DND-41 (cell line): Measurements from ENCODE around the gene AUH.

ENCODE experiments used
- ATAC-seq: fragments of 200-7000 bp; cut with Tn5 transposase; 3 replicates; pipeline ENCODE4 v1.9.1; 2021; ENCODE audit warnings: low read depth; ENCODE audit not compliant: insufficient read depth
- DNase-seq: peaks from one replicate; pipeline ENCODE4 v3.0.0-alpha.2; 2020
- H2AFZ ChIP-seq: 2 replicates; pipeline ENCODE4 v1.6.0; 2012; ENCODE audit warnings: low read depth, low read length
- H3K27ac ChIP-seq: 2 replicates; pipeline ENCODE4 v1.5.1; 2012; ENCODE audit warnings: low read length, inconsistent platforms
- H3K27me3 ChIP-seq: fragments of 200-600 bp; sonication (generic); 2 replicates; pipeline ENCODE4 v1.6.0; 2012; ENCODE audit warnings: low read length, mild to moderate bottlenecking, inconsistent platforms; ENCODE audit not compliant: insufficient read depth, poor library complexity
- H3K36me3 ChIP-seq: 2 replicates; pipeline ENCODE4 v1.5.1; 2012; ENCODE audit warnings: low read length, inconsistent platforms; ENCODE audit not compliant: insufficient read depth
- H3K4me1 ChIP-seq: 2 replicates; pipeline ENCODE4 v1.5.1; 2012; ENCODE audit warnings: mild to moderate bottlenecking, low read length; ENCODE audit not compliant: insufficient read depth
- H3K4me2 ChIP-seq: 2 replicates; pipeline ENCODE4 v1.6.0; 2012; ENCODE audit warnings: mild to moderate bottlenecking, moderate library complexity, low read length, inconsistent platforms; ENCODE audit not compliant: insufficient read depth
- H3K4me3 ChIP-seq, 2 experiments: fragments of 200-600 bp in 1 of 2; shearing (Covaris generic) in 1 of 2; 2 replicates each; pipeline ENCODE4 v1.5.1; 2012 to 2016; ENCODE audit warnings: inconsistent platforms in 2 of 2, low read length in 2 of 2, mild to moderate bottlenecking in 2 of 2, low read depth in 1 of 2, moderate library complexity in 1 of 2
- H3K79me2 ChIP-seq: 2 replicates; pipeline ENCODE4 v1.6.0; 2012; ENCODE audit warnings: low read length, inconsistent platforms; ENCODE audit not compliant: insufficient read depth
- H3K9ac ChIP-seq: 2 replicates; pipeline ENCODE4 v1.6.0; 2012; ENCODE audit warnings: low read depth, mild to moderate bottlenecking, inconsistent platforms, low read length, moderate library complexity
- H3K9me3 ChIP-seq: 2 replicates; pipeline ENCODE4 v1.5.1; 2012; ENCODE audit warnings: low read length, moderate library complexity, mild to moderate bottlenecking, inconsistent platforms; ENCODE audit not compliant: insufficient read depth, severe bottlenecking
- H4K20me1 ChIP-seq: 2 replicates; pipeline ENCODE4 v1.6.0; 2012; ENCODE audit warnings: low read length; ENCODE audit not compliant: insufficient read depth
- EZH2 ChIP-seq: IDR thresholded peaks from 3 replicates; pipeline ENCODE4 v1.6.1; 2012; ENCODE audit warnings: borderline replicate concordance, low read depth, mild to moderate bottlenecking, moderate library complexity, low read length, inconsistent platforms; ENCODE audit not compliant: severe bottlenecking
- TF ChIP-seq, protein P1 (sequence below): IDR thresholded peaks from 2 replicates; pipeline ENCODE4 v1.5.1; 2012; ENCODE audit warnings: borderline replicate concordance, low read length, moderate library complexity, mild to moderate bottlenecking; ENCODE audit not compliant: poor library complexity, severe bottlenecking; ENCODE audit errors: extremely low read depth

The AUH gene

DNA sequence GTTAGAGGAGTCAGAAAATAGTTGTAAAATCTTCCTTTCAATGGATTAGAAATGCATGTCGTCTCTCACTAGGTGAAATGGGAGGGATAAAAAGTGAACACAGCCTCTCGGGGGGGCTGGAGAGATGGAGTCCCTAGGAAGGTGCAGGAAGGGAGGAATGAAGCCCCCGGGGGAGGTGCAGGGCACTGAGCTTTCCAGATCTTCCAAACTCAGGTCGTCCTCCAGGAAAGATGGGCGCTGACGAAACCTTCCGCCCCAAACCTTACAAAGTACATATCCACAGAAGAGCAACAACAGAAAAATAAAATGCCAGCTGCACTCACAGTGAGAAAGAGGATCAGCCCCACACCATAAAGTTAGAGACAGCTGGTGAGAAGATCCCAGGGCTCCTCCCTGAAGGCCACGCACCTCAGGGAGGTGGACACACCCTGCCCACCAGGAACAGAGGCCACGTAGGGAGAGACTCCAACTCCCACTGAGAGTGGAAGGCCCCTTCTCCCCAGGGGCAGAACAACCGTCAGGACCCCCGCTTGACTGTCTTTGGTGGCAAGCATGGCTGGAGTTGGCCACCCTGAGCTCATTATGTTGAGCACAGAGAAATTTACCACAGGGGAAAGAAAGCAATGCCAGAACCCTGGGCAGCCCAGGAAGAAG is 174.3 kb downstream of the AUH start:
- Histone ChIP-seq H3K27me3 (no peaks in the 10 kb centered on the region), H3K79me2 (no peaks in the 10 kb centered on the region), H3K4me1 (peaks cover 7% of the 10 kb centered on the region), H3K27ac (no peak overlapping the region), H3K36me3 (no peaks in the 10 kb centered on the region), H4K20me1 (no peaks in the 10 kb centered on the region), H3K9me3 (no peaks in the 10 kb centered on the region), H3K9ac (no peak overlapping the region), H3K4me2 (no peak overlapping the region), H3K4me3 (no peak overlapping the region), H2AFZ (no peak overlapping the region)
- TF ChIP-seq EZH2 = no peak
- no peak for DNase-seq
- no peak for ATAC-seq

DNA sequence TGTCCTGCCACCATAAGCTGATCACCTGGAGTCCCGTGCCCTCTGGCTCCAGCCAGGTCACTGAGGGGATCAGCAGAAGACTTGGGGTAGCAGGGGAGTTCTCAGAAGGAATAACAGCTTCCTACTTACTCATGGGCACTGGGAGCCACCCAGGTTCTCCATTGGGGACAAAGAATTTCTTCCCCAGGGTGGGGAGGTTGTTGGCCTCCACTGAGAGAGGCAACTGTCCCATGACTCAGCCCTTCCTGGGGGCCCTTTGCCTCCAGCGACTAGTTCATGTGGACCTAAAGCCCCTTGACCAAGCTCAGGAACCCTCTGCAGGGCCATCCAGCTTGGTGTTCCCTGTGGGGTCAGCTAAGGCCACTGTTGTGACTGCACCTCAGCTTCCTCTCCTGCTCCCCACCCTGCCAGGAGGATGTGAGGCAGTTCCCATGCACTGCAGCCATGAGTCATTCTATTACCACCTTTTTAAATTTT is 175.0 kb downstream of the AUH start:
- H3K4me2 ChIP-seq = no peak overlapping the region
- no peak overlapping the region for H2AFZ ChIP-seq
- no peak for DNase-seq

DNA sequence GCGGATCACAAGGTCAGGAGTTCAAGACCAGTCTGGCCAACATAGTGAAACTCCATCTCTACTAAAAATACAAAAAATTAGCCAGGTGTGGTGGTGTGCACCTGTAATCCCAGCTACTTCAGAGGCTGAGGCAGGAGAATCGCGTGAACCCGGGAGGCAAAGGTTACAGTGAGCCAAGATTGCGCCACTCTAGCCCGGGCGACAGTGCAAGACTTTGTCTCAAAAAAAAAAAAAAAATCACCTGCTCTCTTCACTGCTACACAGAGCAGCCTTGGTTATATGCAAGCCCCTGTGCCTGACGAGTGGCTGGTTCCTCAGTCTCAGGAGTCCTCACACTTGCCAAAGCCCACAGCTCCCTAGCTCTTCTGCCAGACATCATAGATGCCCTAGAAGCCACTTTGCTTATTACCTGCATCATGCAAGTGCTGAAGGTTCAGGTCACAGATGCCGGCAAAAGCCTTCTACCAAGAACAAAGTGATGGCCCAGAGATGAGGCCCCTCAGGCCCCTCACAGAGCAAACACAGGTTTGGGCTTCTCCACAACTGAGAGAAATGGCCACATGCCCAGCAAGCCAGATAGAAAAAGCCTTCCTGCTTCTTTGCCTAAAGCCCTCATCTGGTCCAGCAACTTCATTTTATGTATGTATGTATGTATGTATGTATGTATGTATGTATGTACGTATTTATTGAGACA is 176.4 kb downstream of the AUH start:
- H3K79me2 ChIP-seq = no peaks in the 10 kb centered on the region

More for the DNA sequence above, 175.0 kb downstream of the AUH start:
- no peak overlapping the region for H3K9ac ChIP-seq
- H3K27me3 ChIP-seq = no peaks in the 10 kb centered on the region
- H3K36me3 ChIP-seq = no peaks in the 10 kb centered on the region
- no peak overlapping the region for H3K4me3 ChIP-seq
- no peaks in the 10 kb centered on the region for H3K9me3 ChIP-seq
- ATAC-seq = no peak
- no peak overlapping the region for H3K27ac ChIP-seq
- no peaks in the 10 kb centered on the region for H3K4me1 ChIP-seq
- TF ChIP-seq, protein P1, sequence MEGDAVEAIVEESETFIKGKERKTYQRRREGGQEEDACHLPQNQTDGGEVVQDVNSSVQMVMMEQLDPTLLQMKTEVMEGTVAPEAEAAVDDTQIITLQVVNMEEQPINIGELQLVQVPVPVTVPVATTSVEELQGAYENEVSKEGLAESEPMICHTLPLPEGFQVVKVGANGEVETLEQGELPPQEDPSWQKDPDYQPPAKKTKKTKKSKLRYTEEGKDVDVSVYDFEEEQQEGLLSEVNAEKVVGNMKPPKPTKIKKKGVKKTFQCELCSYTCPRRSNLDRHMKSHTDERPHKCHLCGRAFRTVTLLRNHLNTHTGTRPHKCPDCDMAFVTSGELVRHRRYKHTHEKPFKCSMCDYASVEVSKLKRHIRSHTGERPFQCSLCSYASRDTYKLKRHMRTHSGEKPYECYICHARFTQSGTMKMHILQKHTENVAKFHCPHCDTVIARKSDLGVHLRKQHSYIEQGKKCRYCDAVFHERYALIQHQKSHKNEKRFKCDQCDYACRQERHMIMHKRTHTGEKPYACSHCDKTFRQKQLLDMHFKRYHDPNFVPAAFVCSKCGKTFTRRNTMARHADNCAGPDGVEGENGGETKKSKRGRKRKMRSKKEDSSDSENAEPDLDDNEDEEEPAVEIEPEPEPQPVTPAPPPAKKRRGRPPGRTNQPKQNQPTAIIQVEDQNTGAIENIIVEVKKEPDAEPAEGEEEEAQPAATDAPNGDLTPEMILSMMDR = no peak
- no peak for TF ChIP-seq EZH2
- H3K79me2 ChIP-seq = no peaks in the 10 kb centered on the region
- no peaks in the 10 kb centered on the region for H4K20me1 ChIP-seq

More for the DNA sequence above, 176.4 kb downstream of the AUH start:
- H3K9me3 ChIP-seq = no peaks in the 10 kb centered on the region
- no peak overlapping the region for H3K9ac ChIP-seq
- ATAC-seq (no peak), DNase-seq (no peak)
- H3K4me2 ChIP-seq = no peak overlapping the region
- no peak for TF ChIP-seq EZH2
- TF ChIP-seq, protein P1 = no peak
- H3K4me3 ChIP-seq = no peak overlapping the region
- no peaks in the 10 kb centered on the region for H3K36me3 ChIP-seq
- H3K27me3 ChIP-seq = no peaks in the 10 kb centered on the region
- H3K27ac ChIP-seq = no peak overlapping the region
- no peaks in the 10 kb centered on the region for H4K20me1 ChIP-seq
- no peaks in the 10 kb centered on the region for H3K4me1 ChIP-seq
- H2AFZ ChIP-seq = no peak overlapping the region
